ENCODE measurements around the gene DUSP22. TPM values are rescaled to one million over a fixed set of nuclear protein-coding genes. Genes with fewer than 3 reads are reported as not detected.
"Not testable (repeated sequence)": the region's sequence is repeated elsewhere in the genome, so short reads cannot be mapped to it uniquely, and the experiment has no call there.

DUSP22 gene
- 100 to 1,000 TPM in 1 of 6 donors, 10 to 100 TPM in 5; 49.9 to 108 (median 63.8) TPM for total RNA-seq

- TF ChIP-seq POLR2AphosphoS5 (IDR thresholded peaks at IDR 0.05) (peak; percentile 65 to 83), EP300 (IDR thresholded peaks at IDR 0.05) (peak in 3 of 4 donors; percentile 20 to 70 (median 39)), POLR2A (IDR thresholded peaks at IDR 0.05) (peak in 3 of 4 donors; percentile 78 to 94 (median 89))
- TF ChIP-seq, protein P1, sequence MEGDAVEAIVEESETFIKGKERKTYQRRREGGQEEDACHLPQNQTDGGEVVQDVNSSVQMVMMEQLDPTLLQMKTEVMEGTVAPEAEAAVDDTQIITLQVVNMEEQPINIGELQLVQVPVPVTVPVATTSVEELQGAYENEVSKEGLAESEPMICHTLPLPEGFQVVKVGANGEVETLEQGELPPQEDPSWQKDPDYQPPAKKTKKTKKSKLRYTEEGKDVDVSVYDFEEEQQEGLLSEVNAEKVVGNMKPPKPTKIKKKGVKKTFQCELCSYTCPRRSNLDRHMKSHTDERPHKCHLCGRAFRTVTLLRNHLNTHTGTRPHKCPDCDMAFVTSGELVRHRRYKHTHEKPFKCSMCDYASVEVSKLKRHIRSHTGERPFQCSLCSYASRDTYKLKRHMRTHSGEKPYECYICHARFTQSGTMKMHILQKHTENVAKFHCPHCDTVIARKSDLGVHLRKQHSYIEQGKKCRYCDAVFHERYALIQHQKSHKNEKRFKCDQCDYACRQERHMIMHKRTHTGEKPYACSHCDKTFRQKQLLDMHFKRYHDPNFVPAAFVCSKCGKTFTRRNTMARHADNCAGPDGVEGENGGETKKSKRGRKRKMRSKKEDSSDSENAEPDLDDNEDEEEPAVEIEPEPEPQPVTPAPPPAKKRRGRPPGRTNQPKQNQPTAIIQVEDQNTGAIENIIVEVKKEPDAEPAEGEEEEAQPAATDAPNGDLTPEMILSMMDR (IDR thresholded peaks at IDR 0.05), result peak in 2 of 6 experiments; percentile 7 to 22
- peak; percentile 90 to 97 for DNase-seq
- Histone ChIP-seq H3K9me3 (no peaks in the 10 kb centered on the region), H3K27me3 (no peaks in the 10 kb centered on the region), H3K36me3 (no peaks in the 10 kb centered on the region), H3K4me1 (peaks cover 27 to 53% (median 33%) of the 10 kb centered on the region in 4 donors), H3K4me3 (peak within 1 kb of the TSS; percentile 53 to 70 (median 63)), H3K27ac (peak within 1 kb of the TSS; percentile 97 to 99 (median 98))
- peak; percentile 86 to 89 for ATAC-seq (ENCODE audit: low FRiP score in 2 of 2)
- 17 to 38% methylated on average over 34 to 61 of the region's 85 CpGs for WGBS, 2 donors
These were observed at the start of gene DUSP22 for GRCh38 chr6:291697-292505. Gene DUSP22, plus strand, starts transcription at chr6:292487. Its CDS starts 53 bp downstream, at chr6:292540.

DNA sequence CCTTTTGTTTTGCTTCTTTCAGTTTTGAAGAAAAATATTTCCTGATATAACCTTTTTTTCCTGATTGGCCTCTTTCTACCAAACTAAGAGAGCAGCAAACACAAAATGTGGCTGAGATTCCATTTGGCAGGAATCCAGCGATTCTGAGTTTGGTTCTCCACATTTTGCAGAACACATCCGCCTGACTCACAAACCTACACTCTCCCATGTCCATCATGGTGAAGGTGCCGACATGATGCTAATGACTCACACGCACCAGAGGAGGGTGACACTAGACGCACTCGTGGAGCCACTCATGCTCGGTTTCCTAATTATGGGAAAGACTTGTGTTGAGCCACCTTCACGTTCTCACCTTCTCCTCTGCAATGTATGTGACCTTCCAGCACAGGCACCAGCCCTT lies 45.9 kb upstream of the DUSP22 start:
- WGBS, 2 donors, result 75 to 86% methylated on average over 8 of the region's 8 CpGs
- Histone ChIP-seq H3K36me3 (no peaks in the 10 kb centered on the region), H3K4me3 (no peak overlapping the region), H3K27me3 (no peaks in the 10 kb centered on the region), H3K27ac (no peak overlapping the region), H3K9me3 (peaks cover 0 to 6% (median 2%) of the 10 kb centered on the region in 4 donors), H3K4me1 (no peaks in the 10 kb centered on the region)
- ATAC-seq (ENCODE audit: low FRiP score in 2 of 2), result no peak
- no peak for DNase-seq
- TF ChIP-seq, protein P1 (IDR thresholded peaks at IDR 0.05), result no peak
- TF ChIP-seq EP300 (IDR thresholded peaks at IDR 0.05) (no peak), POLR2AphosphoS5 (IDR thresholded peaks at IDR 0.05) (no peak), POLR2A (IDR thresholded peaks at IDR 0.05) (no peak)

GRCh38 chr6:247351-247750 lies 44.9 kb upstream of the DUSP22 start:
- Histone ChIP-seq H3K4me1 (no peaks in the 10 kb centered on the region), H3K9me3 (peaks cover 0 to 6% (median 2%) of the 10 kb centered on the region in 4 donors), H3K36me3 (no peaks in the 10 kb centered on the region), H3K27ac (no peak overlapping the region), H3K27me3 (no peaks in the 10 kb centered on the region), H3K4me3 (no peak overlapping the region)
- no peak for TF ChIP-seq EP300 (IDR thresholded peaks at IDR 0.05)
- no peak for TF ChIP-seq POLR2A (IDR thresholded peaks at IDR 0.05)
- TF ChIP-seq, protein P1 (IDR thresholded peaks at IDR 0.05), result no peak
- TF ChIP-seq POLR2AphosphoS5 (IDR thresholded peaks at IDR 0.05), result no peak
- no peak for ATAC-seq (ENCODE audit: low FRiP score in 2 of 2)
- 84 to 91% methylated on average over 5 of the region's 5 CpGs for WGBS, 2 donors
- no peak for DNase-seq

GRCh38 chr6:248046-248445 lies 44.2 kb upstream of the DUSP22 start:
- H3K27ac ChIP-seq; H3K36me3 ChIP-seq; H3K27me3 ChIP-seq; H3K9me3 ChIP-seq; H3K4me1 ChIP-seq; ATAC-seq (ENCODE audit: low FRiP score in 2 of 2); H3K4me3 ChIP-seq; DNase-seq: not testable (repeated sequence)
- WGBS, 2 donors, result 84 to 92% methylated on average over 6 of the region's 6 CpGs

DNA sequence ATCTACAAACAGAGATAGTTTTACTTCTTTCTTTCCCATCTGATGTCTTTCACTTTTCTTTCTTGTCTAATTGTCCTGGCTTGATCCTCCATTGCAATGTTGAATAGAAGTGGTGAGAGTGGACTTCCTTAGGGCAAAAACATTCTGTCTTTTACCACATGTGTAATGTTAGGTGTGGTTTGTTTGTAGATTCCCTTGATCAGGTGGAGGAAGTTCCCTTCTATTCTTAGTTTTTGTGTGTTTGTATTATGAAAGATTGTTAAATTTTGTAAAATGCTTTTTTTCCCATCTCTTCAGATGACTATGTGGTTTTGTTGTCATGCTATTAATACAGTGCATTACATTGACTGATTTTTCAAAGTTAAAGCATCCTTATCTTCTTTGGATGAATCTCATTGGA lies 41.6 kb upstream of the DUSP22 start:
- ATAC-seq (ENCODE audit: low FRiP score in 2 of 2) (no peak), DNase-seq (no peak)
- Histone ChIP-seq H3K9me3 (no peaks in the 10 kb centered on the region), H3K27ac (no peak overlapping the region), H3K4me1 (peaks cover 0 to 5% (median 0%) of the 10 kb centered on the region in 4 donors), H3K36me3 (no peaks in the 10 kb centered on the region), H3K4me3 (no peak overlapping the region), H3K27me3 (no peaks in the 10 kb centered on the region)
- no peak for TF ChIP-seq POLR2AphosphoS5 (IDR thresholded peaks at IDR 0.05)
- TF ChIP-seq POLR2A (IDR thresholded peaks at IDR 0.05), result no peak
- TF ChIP-seq EP300 (IDR thresholded peaks at IDR 0.05), result no peak
- TF ChIP-seq, protein P1 (IDR thresholded peaks at IDR 0.05), result no peak

All from upper lobe of left lung (tissue), 6 donors.